Measurements from ENCODE around the gene ZNF57. TPM values are rescaled to one million over a fixed set of nuclear protein-coding genes. Genes with fewer than 3 reads are reported as not detected.
"Not testable (repeated sequence)": the region's sequence is repeated elsewhere in the genome, so short reads cannot be mapped to it uniquely, and the experiment has no call there.

The ZNF57 gene
- total RNA-seq, 1 donor from 2014 or later, result 5.3 TPM

- Mint-ChIP-seq H3K36me3 (ENCODE audit: low read depth) (no peaks in the 10 kb centered on the region), H3K27me3 (no peaks in the 10 kb centered on the region), H3K4me1 (peaks cover 5% of the 10 kb centered on the region), H3K9me3 (no peaks in the 10 kb centered on the region), H3K27ac (no peak overlapping the region), H3K4me3 (no peak overlapping the region)
- CTCF ChIA-PET, result interaction anchor here (0.7 to 2.3 kb wide), 3 partner anchors 12 to 168 kb away, joined by 3 to 8 read pairs (median 3); no protein-coding TSS in a partner anchor
- DNase-seq (no peak), ATAC-seq (ENCODE audit: low read depth) (no peak)
- TF ChIP-seq, protein P1, sequence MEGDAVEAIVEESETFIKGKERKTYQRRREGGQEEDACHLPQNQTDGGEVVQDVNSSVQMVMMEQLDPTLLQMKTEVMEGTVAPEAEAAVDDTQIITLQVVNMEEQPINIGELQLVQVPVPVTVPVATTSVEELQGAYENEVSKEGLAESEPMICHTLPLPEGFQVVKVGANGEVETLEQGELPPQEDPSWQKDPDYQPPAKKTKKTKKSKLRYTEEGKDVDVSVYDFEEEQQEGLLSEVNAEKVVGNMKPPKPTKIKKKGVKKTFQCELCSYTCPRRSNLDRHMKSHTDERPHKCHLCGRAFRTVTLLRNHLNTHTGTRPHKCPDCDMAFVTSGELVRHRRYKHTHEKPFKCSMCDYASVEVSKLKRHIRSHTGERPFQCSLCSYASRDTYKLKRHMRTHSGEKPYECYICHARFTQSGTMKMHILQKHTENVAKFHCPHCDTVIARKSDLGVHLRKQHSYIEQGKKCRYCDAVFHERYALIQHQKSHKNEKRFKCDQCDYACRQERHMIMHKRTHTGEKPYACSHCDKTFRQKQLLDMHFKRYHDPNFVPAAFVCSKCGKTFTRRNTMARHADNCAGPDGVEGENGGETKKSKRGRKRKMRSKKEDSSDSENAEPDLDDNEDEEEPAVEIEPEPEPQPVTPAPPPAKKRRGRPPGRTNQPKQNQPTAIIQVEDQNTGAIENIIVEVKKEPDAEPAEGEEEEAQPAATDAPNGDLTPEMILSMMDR (IDR thresholded peaks at IDR 0.05), result no peak
- intact Hi-C loops (cut with micrococcal nuclease), result loop anchor here (10.0 kb wide), 1 partner anchor 548 kb away; the partner anchor contains the start of genes DOHH and FZR1
- POLR2A ChIA-PET, result interaction anchor here (0.7 kb wide), 1 partner anchor 135 kb away, joined by 9 read pairs; no protein-coding TSS in a partner anchor
Observed at GRCh38 chr19:2957160-2957559, 56.4 kb downstream of the ZNF57 start.

- POLR2A ChIA-PET, result interaction anchor here (0.6 to 1.1 kb wide), 4 partner anchors 10 to 469 kb away, joined by 3 to 10 read pairs (median 7); no protein-coding TSS in a partner anchor
- no peak for ATAC-seq (ENCODE audit: low read depth)
- TF ChIP-seq, protein P1 (IDR thresholded peaks at IDR 0.05), result no peak
- Mint-ChIP-seq H3K36me3 (ENCODE audit: low read depth) (no peaks in the 10 kb centered on the region), H3K9me3 (no peaks in the 10 kb centered on the region), H3K27me3 (no peaks in the 10 kb centered on the region), H3K4me3 (no peak overlapping the region), H3K4me1 (peaks cover 7% of the 10 kb centered on the region), H3K27ac (no peak overlapping the region)
- no peak for DNase-seq
- CTCF ChIA-PET, result no interaction called here
- intact Hi-C loops (cut with micrococcal nuclease), result no loop called here
Observed at GRCh38 chr19:2960120-2960519, 59.4 kb downstream of the ZNF57 start.

- ATAC-seq (ENCODE audit: low read depth) (peak; percentile 84), DNase-seq (no peak)
- Mint-ChIP-seq H3K27me3 (no peaks in the 10 kb centered on the region), H3K36me3 (ENCODE audit: low read depth) (no peaks in the 10 kb centered on the region), H3K4me3 (peak overlapping the region; percentile 46), H3K4me1 (peaks cover 18% of the 10 kb centered on the region), H3K27ac (no peak overlapping the region), H3K9me3 (no peaks in the 10 kb centered on the region)
- intact Hi-C loops (cut with micrococcal nuclease), result loop anchor here (1.0 to 2.0 kb wide), 7 partner anchors 99 to 288 kb away; no protein-coding TSS in a partner anchor
- TF ChIP-seq, protein P1 (IDR thresholded peaks at IDR 0.05), result peak; percentile 20
- CTCF ChIA-PET, result interaction anchor here (1.0 to 3.7 kb wide), 12 partner anchors 11 to 248 kb away, joined by 3 to 32 read pairs (median 7); no protein-coding TSS in a partner anchor
- POLR2A ChIA-PET, result interaction anchor here (0.6 to 1.5 kb wide), 6 partner anchors 10 to 194 kb away, joined by 3 to 12 read pairs (median 4); no protein-coding TSS in a partner anchor
Observed at GRCh38 chr19:2962018-2962670, 61.4 kb downstream of the ZNF57 start.

GRCh38 chr19:2963122-2963521 lies 62.4 kb downstream of the ZNF57 start:
- Mint-ChIP-seq H3K9me3 (no peaks in the 10 kb centered on the region), H3K4me3 (no peak overlapping the region), H3K36me3 (ENCODE audit: low read depth) (no peaks in the 10 kb centered on the region), H3K4me1 (peaks cover 28% of the 10 kb centered on the region), H3K27me3 (no peaks in the 10 kb centered on the region), H3K27ac (no peak overlapping the region)
- ChIA-PET POLR2A (interaction anchor here (0.7 to 1.5 kb wide), 2 partner anchors 141 to 792 kb away, joined by 4 read pairs; no protein-coding TSS in a partner anchor), CTCF (interaction anchor here (0.7 to 3.7 kb wide), 12 partner anchors 11 to 341 kb away, joined by 3 to 32 read pairs (median 5); no protein-coding TSS in a partner anchor)
- TF ChIP-seq, protein P1 (IDR thresholded peaks at IDR 0.05), result no peak
- intact Hi-C loops (cut with micrococcal nuclease), result loop anchor here (2.0 kb wide), 1 partner anchor 98 kb away; no protein-coding TSS in a partner anchor
- ATAC-seq (ENCODE audit: low read depth) (no peak), DNase-seq (no peak)

GRCh38 chr19:2963631-2964030 lies 62.9 kb downstream of the ZNF57 start:
- not testable (repeated sequence) for H3K4me3 Mint-ChIP-seq; ATAC-seq (ENCODE audit: low read depth); H3K9me3 Mint-ChIP-seq; H3K36me3 Mint-ChIP-seq (ENCODE audit: low read depth); H3K27me3 Mint-ChIP-seq; DNase-seq; H3K27ac Mint-ChIP-seq
- peaks cover 33% of the 10 kb centered on the region for H3K4me1 Mint-ChIP-seq
- ChIA-PET POLR2A (interaction anchor here (1.5 kb wide), 1 partner anchor 140 kb away, joined by 4 read pairs; no protein-coding TSS in a partner anchor), CTCF (interaction anchor here (1.1 to 3.7 kb wide), 7 partner anchors 12 to 340 kb away, joined by 3 to 32 read pairs (median 10); no protein-coding TSS in a partner anchor)
- intact Hi-C loops (cut with micrococcal nuclease), result loop anchor here (2.0 kb wide), 1 partner anchor 97 kb away; no protein-coding TSS in a partner anchor
